K562 (cell line): ENCODE data around the gene AAK1. TPM values are rescaled to one million over a fixed set of nuclear protein-coding genes. Genes with fewer than 3 reads are reported as not detected.

Experiments
- ATAC-seq: fragments of 200-7000 bp; cut with Tn5 transposase; 3 replicates; pipeline ENCODE4 v1.9.1; 2020; ENCODE audit warnings: moderate library complexity
- BruUV-seq: library from RNA; stranded (reverse); fragments of 400-500 nt; replicated peaks from 2 replicates; lab custom pipeline; 2021; lab: Mats Ljungman, UMichigan
- CTCF ChIA-PET: fragments of 300-600 bp; formaldehyde crosslinking; extraction: SDS; loops from one replicate; lab custom pipeline; 2021; ENCODE audit warnings: low intra/inter-chr PET ratio; lab: Yijun Ruan, JAX
- POLR2A ChIA-PET: fragments of 300-600, 350-650 bp; sonication (Branson Sonifier 250); formaldehyde crosslinking; extraction: SDS; loops from one replicate; lab custom pipeline; 2021; ENCODE audit warnings: antibody characterized with exemption, inconsistent platforms; lab: Yijun Ruan, JAX
- DNase-seq, 4 experiments: peaks; one replicate each; pipeline versions ENCODE4 v3.0.0 to v3.0.0-alpha.2; 2011 to 2018; ENCODE audit warnings: low spot score in 3 of 4, mixed read lengths in 3 of 4; ENCODE audit errors: extremely low read depth in 1 of 4
- FAIRE-seq: peaks from 2 replicates; lab custom pipeline; 2011; peaks lifted over from hg19 to GRCh38; lab: Jason Lieb, UNC
- H2AFZ ChIP-seq: 2 replicates; pipeline ENCODE4 v1.6.0; 2011; ENCODE audit warnings: low read depth, low read length, control low read depth, inconsistent platforms
- H3K27ac ChIP-seq: fragments of 200-600 bp; 3 replicates; pipeline ENCODE4 v1.8.0; 2011; ENCODE audit warnings: low read depth, mild to moderate bottlenecking, control low read depth, inconsistent platforms, low read length, moderate library complexity, mixed read lengths; ENCODE audit errors: extremely low read depth
- H3K27me3 ChIP-seq, 2 experiments: fragments of 300-600 bp in 1 of 2; 2 replicates in 1 of 2; 3 replicates in 1 of 2; pipeline versions ENCODE4 v1.6.0 to v1.8.0; 2011; ENCODE audit warnings: inconsistent platforms in 2 of 2, low read length in 2 of 2, mild to moderate bottlenecking in 1 of 2, mixed read lengths in 1 of 2, moderate library complexity in 1 of 2; ENCODE audit not compliant: control insufficient read depth in 2 of 2, insufficient read depth in 2 of 2
- H3K36me3 ChIP-seq: fragments of 300-600 bp; 3 replicates; pipeline ENCODE4 v1.8.0; 2011; ENCODE audit warnings: mild to moderate bottlenecking, low read length, inconsistent platforms; ENCODE audit not compliant: control insufficient read depth, insufficient read depth
- H3K4me1 ChIP-seq, 2 experiments: fragments of 200-600 bp in 1 of 2; replicated peaks in 1 of 2; 2 replicates in 1 of 2; 3 replicates in 1 of 2; pipeline versions ENCODE4 v1.5.1 to v1.8.0; 2011; ENCODE audit warnings: inconsistent platforms in 2 of 2, low read length in 2 of 2, mild to moderate bottlenecking in 1 of 2, mixed read lengths in 1 of 2, moderate library complexity in 1 of 2; ENCODE audit not compliant: control insufficient read depth in 2 of 2, insufficient read depth in 2 of 2
- H3K4me2 ChIP-seq: 2 replicates; pipeline ENCODE4 v1.6.1; 2011; ENCODE audit warnings: low read length, control low read depth, inconsistent platforms, mixed read lengths; ENCODE audit not compliant: insufficient read depth
- H3K4me3 ChIP-seq: fragments of 200-600 bp; sonication (generic), shearing (Covaris generic); 2 replicates; pipeline ENCODE4 v1.5.1; 2016; ENCODE audit warnings: control low read depth, inconsistent platforms
- H3K79me2 ChIP-seq: fragments of 200-600 bp; 3 replicates; pipeline ENCODE4 v1.8.0; 2011; ENCODE audit warnings: low read length, inconsistent platforms; ENCODE audit not compliant: control insufficient read depth, insufficient read depth
- H3K9ac ChIP-seq, 2 experiments: 2 replicates each; pipeline versions ENCODE4 v1.6.0 to v1.6.1; 2011; ENCODE audit warnings: low read depth in 2 of 2, low read length in 2 of 2, control low read depth in 1 of 2, inconsistent platforms in 1 of 2, mild to moderate bottlenecking in 1 of 2, mixed read lengths in 1 of 2; ENCODE audit not compliant: insufficient read depth in 1 of 2
- H3K9me1 ChIP-seq: one replicate; pipeline ENCODE4 v1.6.0; 2011; ENCODE audit warnings: inconsistent platforms, mild to moderate bottlenecking, low read length, moderate library complexity; ENCODE audit not compliant: control insufficient read depth, insufficient read depth
- H3K9me3 ChIP-seq: replicated peaks from 2 replicates; pipeline ENCODE4 v1.5.1; 2011; ENCODE audit warnings: low read depth, low read length, inconsistent platforms; ENCODE audit not compliant: control insufficient read depth, insufficient read depth
- H4K20me1 ChIP-seq: replicated peaks from 2 replicates; pipeline ENCODE4 v1.6.1; 2011; ENCODE audit warnings: low read length, inconsistent platforms, mixed read lengths; ENCODE audit not compliant: control insufficient read depth, insufficient read depth
- ARHGAP35 ChIP-seq: fragments of 450-650 bp; IDR thresholded peaks from 2 replicates; pipeline ENCODE4 v1.6.1; 2018; ENCODE audit not compliant: partially characterized antibody
- ARID1B ChIP-seq: fragments of 450-650 bp; IDR thresholded peaks from 2 replicates; pipeline ENCODE4 v1.6.1; 2016; ENCODE audit warnings: antibody characterized with exemption, mild to moderate bottlenecking, inconsistent platforms
- BACH1 ChIP-seq: fragments of 200-800 bp; sonication (Bioruptor generic); IDR thresholded peaks from 2 replicates; pipeline ENCODE4 v1.6.1; 2016; ENCODE audit warnings: missing genetic modification characterization, missing compliant biosample characterization
- CREM ChIP-seq: IDR thresholded peaks from 2 replicates; pipeline ENCODE4 v1.6.1; 2014; ENCODE audit warnings: antibody characterized with exemption, low read depth
- HSF4 ChIP-seq: fragments of 250-450 bp; sonication (Bioruptor Pico); IDR thresholded peaks from 2 replicates; pipeline ENCODE4 v2.1.2; 2022; ENCODE audit warnings: mild to moderate bottlenecking, moderate library complexity, borderline replicate concordance
- JUND ChIP-seq, 2 experiments: IDR thresholded peaks; 2 replicates in 1 of 2; 3 replicates in 1 of 2; pipeline ENCODE4 v1.6.1; 2011; ENCODE audit warnings: borderline replicate concordance in 2 of 2, low read depth in 2 of 2, low read length in 2 of 2, improper control_type of control experiment in 1 of 2, missing biosample characterization in 1 of 2, missing genetic modification characterization in 1 of 2, missing genetic modification reagents in 1 of 2
- L3MBTL2 ChIP-seq: fragments of 450-650 bp; IDR thresholded peaks from 2 replicates; pipeline ENCODE4 v1.6.1; 2016; ENCODE audit warnings: mild to moderate bottlenecking, moderate library complexity
- MIER1 ChIP-seq: fragments of 450-650 bp; IDR thresholded peaks from 2 replicates; pipeline ENCODE4 v1.6.1; 2016; ENCODE audit warnings: antibody characterized with exemption, mild to moderate bottlenecking, low read depth
- NONO ChIP-seq, 2 experiments: fragments of 200-400 bp in 1 of 2; fragments of 450-650 bp in 1 of 2; formaldehyde crosslinking in 1 of 2; IDR thresholded peaks; 2 replicates each; pipeline ENCODE4 v1.6.1; 2017; ENCODE audit warnings: low read depth in 2 of 2, mild to moderate bottlenecking in 2 of 2, moderate library complexity in 2 of 2, low read length in 1 of 2
- PRMT5 ChIP-seq: sonication (generic); formaldehyde crosslinking; IDR thresholded peaks from 2 replicates; pipeline ENCODE4 v1.5.0; 2020; ENCODE audit warnings: missing genetic modification reagents
- SMARCA4 ChIP-seq: fragments of 450-650 bp; IDR thresholded peaks from 2 replicates; pipeline ENCODE4 v1.6.1; 2016
- ZNF224 ChIP-seq: sonication (generic); formaldehyde crosslinking; IDR thresholded peaks from 2 replicates; pipeline ENCODE4 v1.8.0; 2022; ENCODE audit warnings: mild to moderate bottlenecking, missing genetic modification reagents
- ZNF707 ChIP-seq: fragments of 250-450 bp; sonication (Bioruptor Pico); conservative IDR thresholded peaks from 2 replicates; pipeline ENCODE4 v1.8.0; 2022; ENCODE audit warnings: inconsistent platforms, mild to moderate bottlenecking, moderate library complexity
- WGBS: fragments of 100-300 bp; shearing (Covaris generic); methylation state at CpG from one replicate; pipeline ENCODE4 v1.1.6; 2016; ENCODE audit warnings: low coverage, mixed read lengths; ENCODE audit not compliant: insufficient coverage; ENCODE audit errors: missing lambda C conversion rate; 5-methylcytosine and 5-hydroxymethylcytosine counted together
- in situ Hi-C: fragments of 300-500 bp; cut with MboI; formaldehyde crosslinking; loops from 4 replicates; pipeline ENCODE4 v1.15.0; 2018; ENCODE audit warnings: inconsistent platforms, mixed read lengths
- intact Hi-C: fragments of 100-400 bp; cut with micrococcal nuclease; formaldehyde crosslinking; loops from 2 replicates; pipeline ENCODE4 v1.14.2; 2022
- polyA plus RNA-seq, 8 experiments: library from polyadenylated mRNA; depleted of rRNA in 4 of 8; stranded (reverse) in 5 of 8; unstranded in 3 of 8; fragments of >200 nt; fragmentation: Nextera tagmentation in 2 of 8; fragmentation: Illumina TruSeq in 1 of 8; extraction: Ambion mirVana in 2 of 8; extraction: Trizol in 1 of 8; gene quantifications; 2 replicates each; pipeline versions ENCODE4 v1.2.1 to v1.2.3, GENCODE V29; 2011 to 2014; ENCODE audit warnings: inconsistent platforms in 1 of 8, missing spikeins in 1 of 8
- total RNA-seq, 7 experiments: library from RNA; depleted of rRNA in 6 of 7; stranded (reverse); fragments of >200 nt in 6 of 7; fragmentation: Illumina TruSeq in 2 of 7; extraction: Trizol in 2 of 7; gene quantifications; 2 replicates each; pipeline versions ENCODE4 v1.2.1 to v1.2.3, GENCODE V29; 2011 to 2021; ENCODE audit warnings: low replicate concordance in 1 of 7
- TF ChIP-seq, protein P1 (sequence below): fragments of 250-450 bp; sonication (Bioruptor Pico); IDR thresholded peaks from 2 replicates; pipeline ENCODE4 v1.8.0; 2022; ENCODE audit warnings: moderate library complexity, mild to moderate bottlenecking, inconsistent platforms

AAK1 gene
- total and polyA plus RNA-seq, 9 of the 15 experiments (the other 6 are each of a cell fraction or from before 2014, with no cell fraction given): 0.89 to 17.1 (median 6.0) TPM

DNA sequence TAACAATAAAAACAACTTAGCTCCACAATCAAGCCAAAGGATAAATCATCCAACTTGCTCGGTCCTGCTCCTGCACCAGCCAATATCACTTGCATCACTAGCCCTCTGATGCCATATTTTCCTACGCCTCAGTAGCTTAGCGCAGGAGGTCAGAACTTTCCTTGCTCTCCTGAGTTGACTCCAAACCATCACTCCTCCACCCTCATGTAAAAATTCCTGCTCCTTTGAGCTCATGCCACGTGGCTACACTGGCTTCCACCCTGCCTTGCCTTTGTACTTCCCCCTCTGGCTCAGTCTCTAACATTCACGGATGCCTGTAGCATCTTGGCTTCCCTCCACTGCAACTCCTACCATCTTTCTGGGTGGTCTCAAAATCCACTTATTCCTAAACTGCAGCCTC lies 25.2 kb downstream of the AAK1 start:
- ATAC-seq (no peak), DNase-seq (no peak)
- Histone ChIP-seq H3K9ac (no peak overlapping the region), H3K36me3 (no peaks in the 10 kb centered on the region), H4K20me1 (no peaks in the 10 kb centered on the region), H3K4me1 (peaks cover 4 to 21% of the 10 kb centered on the region in 2 experiments; a peak in 4 of 5 replicates), H3K4me3 (no peak overlapping the region), H3K27ac (no peak overlapping the region), H3K27me3 (no peaks in the 10 kb centered on the region), H2AFZ (no peak overlapping the region), H3K9me3 (no peaks in the 10 kb centered on the region; the same call in 1 of the 2 replicates), H3K9me1 (no peaks in the 10 kb centered on the region)
- POLR2A ChIA-PET: interaction anchor here (0.6 to 1.7 kb wide), 5 partner anchors 8 to 22 kb away, joined by 3 to 11 read pairs (median 3); no protein-coding TSS in a partner anchor
- no TSS peak for BruUV-seq
- CTCF ChIA-PET: no interaction called here
- TF ChIP-seq L3MBTL2 (0 out of 2 replicates have a peak, but pooled peaks have one; percentile 13), PRMT5 (CRISPR knock-in tag) (no peak), CREM (no peak)
- TF ChIP-seq, all 486 proteins: peak for 1
- in situ Hi-C loops: no loop called here
- 46% methylated on average over 5 of the region's 5 CpGs for WGBS
- H3K79me2 ChIP-seq: peaks cover 3% of the 10 kb centered on the region; the same call in 1 of the 3 replicates
- FAIRE-seq: no peak
- H3K4me2 ChIP-seq: no peak overlapping the region
- intact Hi-C loops: no loop called here

DNA sequence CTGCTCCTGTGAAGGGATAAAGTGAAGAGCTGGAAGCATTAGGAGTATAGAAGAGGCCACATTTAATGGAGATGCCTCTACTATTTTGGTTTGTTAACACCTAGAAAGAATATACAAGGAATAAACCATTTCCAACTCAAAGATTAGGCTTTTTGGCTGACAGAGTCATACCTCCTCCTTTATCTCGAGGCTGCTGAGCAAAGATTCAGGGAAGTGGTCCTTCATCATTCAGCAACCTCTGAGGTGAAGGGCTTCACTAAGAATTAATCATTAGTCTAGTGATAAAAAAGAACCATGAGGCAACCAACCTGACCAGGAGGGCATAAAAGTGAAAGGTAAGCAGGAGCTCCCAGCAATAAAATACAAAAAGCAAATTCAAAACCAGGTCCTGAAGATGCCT lies 25.8 kb downstream of the AAK1 start:
- intact Hi-C loops (no loop called here), in situ Hi-C loops (no loop called here)
- BruUV-seq: no TSS peak
- H3K9me1 ChIP-seq: no peaks in the 10 kb centered on the region
- H3K4me3 ChIP-seq: no peak overlapping the region
- no peaks in the 10 kb centered on the region for H3K36me3 ChIP-seq
- ATAC-seq (peak; percentile 23; the same call in 2 of the 3 replicates), FAIRE-seq (no peak), DNase-seq (peak in 2 of 4 experiments; percentile 39 to 49)
- H2AFZ ChIP-seq: no peak overlapping the region
- no peak overlapping the region; the same call in 1 of the 2 replicates for H3K4me2 ChIP-seq
- no peak overlapping the region for H3K9ac ChIP-seq
- no peaks in the 10 kb centered on the region for H3K9me3 ChIP-seq
- ChIA-PET CTCF (no interaction called here), POLR2A (interaction anchor here (0.7 to 1.7 kb wide), 3 partner anchors 8 to 14 kb away, joined by 3 to 11 read pairs (median 4); no protein-coding TSS in a partner anchor)
- H3K79me2 ChIP-seq: no peaks in the 10 kb centered on the region; the same call in 2 of the 3 replicates
- H3K27ac ChIP-seq: no peak overlapping the region
- no peaks in the 10 kb centered on the region for H3K27me3 ChIP-seq
- WGBS: 0% methylated on average over 1 of the region's 1 CpG
- no peaks in the 10 kb centered on the region for H4K20me1 ChIP-seq
- peaks cover 4 to 22% of the 10 kb centered on the region in 2 experiments for H3K4me1 ChIP-seq
- no peak for TF ChIP-seq ZNF224 (CRISPR knock-in tag)
- peak; percentile 77; the same call in 1 of the 2 replicates for TF ChIP-seq ARID1B
- TF ChIP-seq HSF4 (CRISPR knock-in tag): no peak
- TF ChIP-seq JUND (IDR thresholded peaks at IDR 0.05; ENCODE audit: borderline replicate concordance, low read depth, low read length): 0 out of 2 replicates have a peak, but pooled peaks have one; percentile 6
- TF ChIP-seq JUND (tag; IDR thresholded peaks at IDR 0.05; ENCODE audit: borderline replicate concordance, low read depth, low read length): no peak
- TF ChIP-seq BACH1 (tag): no peak
- no peak for TF ChIP-seq MIER1
- TF ChIP-seq SMARCA4: peak; percentile 37; the same call in 1 of the 2 replicates
- TF ChIP-seq, protein P1, sequence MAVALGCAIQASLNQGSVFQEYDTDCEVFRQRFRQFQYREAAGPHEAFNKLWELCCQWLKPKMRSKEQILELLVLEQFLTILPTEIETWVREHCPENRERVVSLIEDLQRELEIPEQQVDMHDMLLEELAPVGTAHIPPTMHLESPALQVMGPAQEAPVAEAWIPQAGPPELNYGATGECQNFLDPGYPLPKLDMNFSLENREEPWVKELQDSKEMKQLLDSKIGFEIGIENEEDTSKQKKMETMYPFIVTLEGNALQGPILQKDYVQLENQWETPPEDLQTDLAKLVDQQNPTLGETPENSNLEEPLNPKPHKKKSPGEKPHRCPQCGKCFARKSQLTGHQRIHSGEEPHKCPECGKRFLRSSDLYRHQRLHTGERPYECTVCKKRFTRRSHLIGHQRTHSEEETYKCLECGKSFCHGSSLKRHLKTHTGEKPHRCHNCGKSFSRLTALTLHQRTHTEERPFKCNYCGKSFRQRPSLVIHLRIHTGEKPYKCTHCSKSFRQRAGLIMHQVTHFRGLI (CRISPR knock-in tag): no peak
- TF ChIP-seq ZNF707 (CRISPR knock-in tag): no peak
- TF ChIP-seq NONO (IDR thresholded peaks at IDR 0.05; ENCODE audit: low read depth in 2 of 2, low read length in 1 of 2): no peak
- TF ChIP-seq ARHGAP35: no peak
